DMS79 (cell line): Measurements from ENCODE around the gene EPHA4.

Experiments used
- DNase-seq: peaks from one replicate; lab custom pipeline; 2025; lab: John Stamatoyannopoulos, UW

EPHA4 gene

DNA sequence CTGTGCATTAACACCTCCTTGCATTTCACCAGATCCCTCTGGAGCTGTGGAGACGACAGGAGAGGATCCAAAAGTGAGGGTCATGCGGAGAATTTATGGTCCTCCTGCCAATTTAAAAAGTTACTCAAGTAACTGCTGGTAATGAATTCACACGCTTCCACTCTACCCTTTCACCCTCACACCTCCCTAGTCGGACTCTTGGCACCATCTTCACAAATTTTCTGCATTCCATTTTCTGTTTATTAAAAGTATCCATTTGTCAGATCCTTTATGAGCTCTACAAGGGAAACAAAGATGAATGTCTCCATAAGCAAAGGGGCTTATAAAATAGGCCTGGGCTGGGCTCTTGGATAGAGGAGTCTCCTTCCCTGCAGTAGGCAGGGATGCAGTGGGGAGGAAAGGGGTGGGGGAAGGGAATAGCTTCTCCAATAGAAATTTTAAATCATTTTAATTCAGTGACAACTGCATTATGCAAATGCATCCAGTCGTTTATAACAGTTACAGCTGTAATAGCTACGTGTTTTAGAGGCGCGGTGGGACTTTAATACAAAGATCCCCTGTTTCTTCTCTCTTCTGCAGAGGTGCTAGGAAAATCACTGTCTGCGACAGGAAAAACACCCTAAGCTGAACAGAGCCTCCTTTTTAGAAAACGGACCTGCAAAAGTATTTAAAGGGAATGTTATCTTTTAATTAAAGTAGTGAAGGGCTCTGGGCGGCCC, 132.2 kb downstream of the EPHA4 start:
- no peak for DNase-seq

- DNase-seq: peak; percentile 4
Observed at GRCh38 chr2:221437056-221437455, 135.0 kb downstream of the EPHA4 start.

GRCh38 chr2:221435171-221435570, 136.9 kb downstream of the EPHA4 start:
- no peak for DNase-seq

DNA sequence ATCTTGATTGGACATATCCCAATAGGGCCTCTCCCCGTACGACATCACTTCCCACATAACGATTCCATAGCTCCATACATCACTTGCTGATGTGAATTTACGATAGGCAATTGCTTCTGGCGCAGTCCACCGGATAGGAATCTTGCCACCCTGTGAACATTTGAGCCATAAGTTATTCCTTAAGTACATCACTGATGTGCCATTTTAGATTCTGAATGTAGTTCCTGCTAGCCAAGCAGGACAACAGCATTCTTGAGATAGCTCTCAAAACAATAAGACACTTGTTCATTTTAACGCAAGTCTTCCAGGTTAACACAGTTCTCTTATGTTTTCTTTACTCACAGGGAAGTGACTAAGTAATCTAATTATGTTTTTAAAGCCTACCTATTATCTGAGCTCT, 138.0 kb downstream of the EPHA4 start:
- no peak for DNase-seq

DNA sequence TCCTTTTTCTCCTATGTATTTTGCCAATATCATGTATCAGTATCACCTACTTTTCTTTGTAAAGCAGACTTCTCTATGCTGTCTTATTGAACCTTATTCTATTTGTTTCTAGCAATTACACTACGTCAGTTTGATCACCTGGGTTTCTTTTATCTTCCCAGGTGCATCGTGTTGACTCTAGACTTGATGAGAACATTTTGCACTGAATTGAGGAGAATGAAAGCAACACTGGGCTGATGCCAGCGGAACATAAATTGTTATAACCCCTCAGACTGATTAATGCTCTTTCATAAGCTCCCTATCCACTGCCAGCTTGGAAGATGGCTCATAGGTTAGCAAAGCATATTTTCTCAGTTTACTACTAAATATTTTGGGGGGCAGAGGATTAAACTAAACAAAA, 140.6 kb downstream of the EPHA4 start:
- DNase-seq: no peak

DNA sequence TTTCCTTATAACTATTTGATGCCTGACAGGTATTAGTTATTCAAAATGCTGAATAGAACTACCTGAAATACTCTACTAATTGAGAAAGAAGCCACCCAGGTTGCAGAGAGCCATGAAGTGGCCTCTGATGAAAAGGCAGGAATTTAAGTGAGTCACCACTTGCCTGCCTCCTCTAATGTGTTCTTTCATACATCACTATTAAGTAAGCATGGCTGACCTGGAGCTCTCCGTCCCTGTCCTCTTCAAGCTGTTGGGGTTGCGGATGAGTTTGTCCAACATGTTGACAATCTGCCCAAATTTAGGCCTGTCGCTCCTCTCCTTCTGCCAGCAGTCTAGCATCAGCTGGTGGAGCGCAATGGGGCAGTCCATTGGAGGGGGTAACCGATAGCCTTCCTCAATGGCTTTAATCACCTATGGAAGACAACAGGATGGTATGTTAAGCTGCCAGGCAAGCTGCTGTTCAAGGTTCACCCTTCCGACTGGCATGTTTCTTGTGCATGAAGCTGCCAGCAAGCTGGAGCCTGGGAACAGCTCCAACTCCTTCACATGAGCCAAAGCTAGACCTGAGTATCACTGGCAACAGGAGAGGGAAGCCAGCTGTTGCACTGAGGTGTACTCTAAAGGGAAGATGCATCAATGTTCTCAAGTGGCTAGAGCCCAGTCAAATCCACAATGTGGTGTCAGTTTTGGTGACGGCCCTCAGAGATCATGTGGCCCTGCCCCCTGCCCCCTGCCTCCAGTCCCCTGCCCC, 142.2 kb downstream of the EPHA4 start:
- DNase-seq: peak; percentile 38

- DNase-seq: no peak
Observed at GRCh38 chr2:221428896-221429295, 143.2 kb downstream of the EPHA4 start.

DNA sequence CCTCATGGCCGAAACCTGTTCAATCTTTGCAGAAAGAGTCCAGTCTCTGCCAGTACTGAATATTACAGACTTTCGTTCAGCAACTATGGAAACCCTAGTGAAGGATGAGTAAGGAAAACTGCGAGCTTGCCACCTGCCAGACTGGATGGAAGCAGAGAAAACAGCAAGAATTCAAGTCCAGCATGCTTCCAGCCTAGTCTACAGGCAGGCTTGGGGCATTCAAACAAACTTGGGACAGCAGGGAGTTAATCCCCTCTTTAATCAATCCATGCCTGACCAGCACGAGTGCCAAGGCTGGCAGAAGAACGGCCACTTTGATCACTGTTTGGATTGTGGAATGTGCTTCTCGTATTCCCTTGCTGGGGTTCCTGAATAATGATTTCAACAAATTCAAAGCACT, 145.2 kb downstream of the EPHA4 start:
- no peak for DNase-seq

DNA sequence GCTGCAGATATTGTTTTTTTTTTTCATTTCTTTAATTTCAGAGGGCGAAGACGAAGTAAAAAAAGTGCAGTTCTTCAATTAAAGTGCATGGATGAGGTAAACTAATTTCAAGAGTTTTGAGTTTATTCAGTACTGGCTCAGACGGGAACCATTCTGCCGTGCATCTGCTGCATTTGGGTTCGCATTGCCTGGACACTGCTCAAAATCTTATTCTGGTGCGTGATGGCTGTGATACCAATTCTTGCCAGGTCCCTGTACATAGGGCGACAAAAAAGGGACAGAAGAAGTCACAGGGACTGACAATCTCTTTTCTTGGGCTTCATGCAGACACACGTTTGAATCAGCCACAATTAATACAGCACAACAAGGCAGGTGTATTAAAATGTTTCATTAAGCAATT, 146.2 kb downstream of the EPHA4 start:
- DNase-seq: no peak

GRCh38 chr2:221425353-221425752, 146.8 kb downstream of the EPHA4 start:
- no peak for DNase-seq

DNA sequence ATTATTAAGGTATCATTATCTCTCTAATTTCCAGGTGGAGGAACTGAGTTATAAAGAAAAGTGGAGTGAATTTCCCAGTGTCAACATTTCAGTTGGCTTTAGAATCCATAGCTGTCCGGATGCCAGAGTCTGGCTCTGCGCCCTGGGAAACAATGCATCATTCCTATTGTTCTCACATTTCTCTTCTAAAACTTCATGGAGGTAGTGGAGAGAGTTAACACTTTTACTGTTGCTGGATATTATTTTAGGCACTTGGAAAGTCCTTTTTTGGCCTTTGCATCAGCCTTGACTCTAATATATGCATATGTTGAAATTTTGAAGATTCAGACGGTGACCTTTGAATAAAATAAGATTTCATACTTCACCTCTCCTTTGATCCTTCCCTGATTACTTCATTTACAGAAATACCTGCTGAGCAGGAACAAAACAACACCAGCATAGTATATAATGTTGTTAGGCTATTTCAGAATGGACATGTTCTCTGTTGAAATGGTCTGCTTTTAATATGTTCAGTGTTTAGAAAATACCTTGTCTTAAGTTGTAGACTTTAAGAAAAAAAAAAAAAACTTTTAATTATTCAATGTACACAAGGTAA, 148.8 kb downstream of the EPHA4 start:
- DNase-seq: no peak

GRCh38 chr2:221422516-221423209, 149.4 kb downstream of the EPHA4 start:
- DNase-seq: no peak

GRCh38 chr2:221420245-221420644, 151.9 kb downstream of the EPHA4 start:
- DNase-seq: no peak

DNA sequence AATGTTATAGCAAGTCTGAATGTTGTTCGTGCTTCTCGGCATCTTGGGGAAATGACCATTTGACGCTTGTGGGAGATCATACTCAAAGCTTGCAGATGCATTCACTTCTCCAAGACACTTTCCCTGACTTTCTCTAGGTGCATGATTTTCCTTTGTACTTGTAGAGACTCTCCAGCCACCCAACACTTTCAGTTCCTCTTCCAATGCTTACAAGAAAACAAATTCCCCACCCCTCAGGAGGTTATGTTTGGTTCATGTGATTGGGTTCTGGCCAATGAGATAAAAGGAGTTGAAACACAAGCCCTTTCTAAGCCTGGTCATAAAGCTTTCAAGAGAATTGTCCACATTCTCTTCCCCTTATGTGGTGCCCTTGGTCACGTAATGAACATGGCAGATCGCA, 156.3 kb downstream of the EPHA4 start:
- no peak for DNase-seq

DNA sequence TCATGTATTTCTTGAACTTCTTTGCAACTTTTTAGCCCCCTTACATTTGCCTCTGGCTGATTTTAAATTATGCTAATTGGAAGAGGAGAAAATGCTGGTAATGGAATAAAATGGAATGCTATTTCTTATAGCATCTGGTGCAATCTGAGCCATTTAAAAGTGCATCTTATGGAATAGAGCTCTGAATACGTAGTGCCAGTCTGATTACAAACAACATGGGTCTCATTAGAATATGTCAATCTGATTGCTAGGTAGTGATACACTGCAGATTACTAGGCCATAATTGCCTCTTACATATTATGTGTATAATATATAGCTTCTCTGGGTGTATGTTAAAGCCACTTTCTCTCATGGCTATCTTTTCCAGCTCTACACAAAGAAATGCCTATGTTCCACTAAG, 159.1 kb downstream of the EPHA4 start:
- DNase-seq: no peak

DNA sequence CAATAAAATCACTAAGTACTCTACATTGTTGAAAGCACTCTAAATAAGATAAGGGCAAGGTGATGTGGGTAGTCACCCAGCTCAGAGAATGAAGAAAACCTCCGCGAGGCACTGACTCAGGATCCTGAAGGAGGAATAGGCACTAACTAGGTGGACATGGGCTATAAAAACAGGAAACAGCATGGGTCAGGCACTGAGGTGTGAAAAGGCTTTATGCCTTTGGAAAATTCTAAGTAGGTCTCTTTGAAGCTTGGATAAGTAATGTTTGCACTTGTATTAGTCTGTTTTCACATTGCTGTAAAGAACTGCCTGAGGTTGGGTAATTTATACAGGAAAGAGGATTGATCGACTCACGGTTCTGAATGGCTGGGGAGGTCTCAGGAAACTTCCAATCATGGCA, 161.6 kb downstream of the EPHA4 start:
- no peak for DNase-seq

- no peak for DNase-seq
Observed at GRCh38 chr2:221407765-221408164, 164.3 kb downstream of the EPHA4 start.

- DNase-seq: no peak
Observed at GRCh38 chr2:221405521-221405920, 166.6 kb downstream of the EPHA4 start.

GRCh38 chr2:221402072-221402471, 170.0 kb downstream of the EPHA4 start:
- no peak for DNase-seq

- DNase-seq: no peak
Observed at GRCh38 chr2:221400411-221400810, 171.7 kb downstream of the EPHA4 start.

GRCh38 chr2:221399183-221399582, 172.9 kb downstream of the EPHA4 start:
- DNase-seq: no peak

- no peak for DNase-seq
Observed at GRCh38 chr2:221397187-221397586, 174.9 kb downstream of the EPHA4 start.
